SKM-1 treated with dmso at 0.1 percent for 144 hours (cell line): ENCODE measurements around the gene ARHGAP6.
"Not testable (repeated sequence)": the region's sequence is repeated elsewhere in the genome, so short reads cannot be mapped to it uniquely, and the experiment has no call there.

Experiments used
- DNase-seq: peaks from one replicate; lab custom pipeline; 2025; ENCODE audit not compliant: unreplicated experiment; lab: John Stamatoyannopoulos, UW

ARHGAP6 gene

GRCh38 chrX:11363069-11363594 is 302.6 kb downstream of the ARHGAP6 start:
- DNase-seq, result no peak

GRCh38 chrX:11361666-11362065 is 304.1 kb downstream of the ARHGAP6 start:
- not testable (repeated sequence) for DNase-seq

GRCh38 chrX:11355944-11356343 is 309.8 kb downstream of the ARHGAP6 start:
- DNase-seq, result not testable (repeated sequence)

DNA sequence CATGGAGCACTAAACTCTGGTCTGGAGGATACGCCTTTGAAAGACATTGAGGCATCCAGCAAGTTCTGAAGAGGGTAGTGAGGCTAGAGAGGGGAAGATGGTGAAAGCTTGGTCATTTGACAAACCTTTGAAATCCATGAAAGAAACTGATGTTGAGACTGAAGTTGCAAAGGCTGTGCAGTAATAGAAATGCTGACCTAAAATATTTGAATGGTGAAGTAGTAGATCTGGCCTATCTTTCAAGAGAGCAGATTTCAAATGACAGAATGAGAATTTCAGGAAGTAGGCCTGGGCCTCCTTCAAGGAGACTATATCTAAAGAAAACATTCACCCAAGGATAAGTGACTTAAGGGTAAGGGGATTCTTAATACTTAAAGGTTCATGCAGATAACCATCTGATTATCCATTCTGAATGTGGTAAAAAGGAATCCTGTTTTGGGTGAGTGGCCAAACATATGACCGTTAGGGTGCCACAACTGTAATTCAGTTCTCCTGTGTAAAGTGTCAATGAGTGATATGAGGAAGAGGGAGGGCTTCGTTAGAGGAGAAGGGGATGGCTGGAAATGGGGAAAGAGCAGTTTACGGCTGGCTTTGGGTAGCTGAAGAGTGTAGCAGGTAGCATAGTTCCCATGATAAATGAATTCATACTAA is 310.3 kb downstream of the ARHGAP6 start:
- no peak for DNase-seq

DNA sequence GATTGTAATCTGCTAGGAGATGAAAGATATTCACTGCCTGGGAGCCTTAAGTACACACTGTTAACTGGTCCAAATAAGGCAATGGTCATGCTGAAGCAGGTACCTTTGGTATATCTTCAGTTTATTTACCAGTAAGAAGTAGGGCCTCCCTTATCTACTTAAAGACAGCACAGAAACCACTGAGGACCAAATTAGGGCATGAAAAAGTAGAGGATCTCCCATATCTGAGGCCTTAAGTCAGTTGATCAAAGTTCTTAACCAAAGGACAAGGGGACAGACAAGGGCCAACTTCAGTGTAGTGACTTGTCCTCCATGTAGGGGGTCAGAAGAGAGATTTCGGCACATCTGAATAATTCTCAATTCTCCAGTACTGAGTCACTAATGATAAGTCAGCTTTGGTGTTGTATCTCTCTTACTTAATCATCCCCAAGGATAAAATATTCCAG is 313.4 kb downstream of the ARHGAP6 start:
- no peak for DNase-seq

DNA sequence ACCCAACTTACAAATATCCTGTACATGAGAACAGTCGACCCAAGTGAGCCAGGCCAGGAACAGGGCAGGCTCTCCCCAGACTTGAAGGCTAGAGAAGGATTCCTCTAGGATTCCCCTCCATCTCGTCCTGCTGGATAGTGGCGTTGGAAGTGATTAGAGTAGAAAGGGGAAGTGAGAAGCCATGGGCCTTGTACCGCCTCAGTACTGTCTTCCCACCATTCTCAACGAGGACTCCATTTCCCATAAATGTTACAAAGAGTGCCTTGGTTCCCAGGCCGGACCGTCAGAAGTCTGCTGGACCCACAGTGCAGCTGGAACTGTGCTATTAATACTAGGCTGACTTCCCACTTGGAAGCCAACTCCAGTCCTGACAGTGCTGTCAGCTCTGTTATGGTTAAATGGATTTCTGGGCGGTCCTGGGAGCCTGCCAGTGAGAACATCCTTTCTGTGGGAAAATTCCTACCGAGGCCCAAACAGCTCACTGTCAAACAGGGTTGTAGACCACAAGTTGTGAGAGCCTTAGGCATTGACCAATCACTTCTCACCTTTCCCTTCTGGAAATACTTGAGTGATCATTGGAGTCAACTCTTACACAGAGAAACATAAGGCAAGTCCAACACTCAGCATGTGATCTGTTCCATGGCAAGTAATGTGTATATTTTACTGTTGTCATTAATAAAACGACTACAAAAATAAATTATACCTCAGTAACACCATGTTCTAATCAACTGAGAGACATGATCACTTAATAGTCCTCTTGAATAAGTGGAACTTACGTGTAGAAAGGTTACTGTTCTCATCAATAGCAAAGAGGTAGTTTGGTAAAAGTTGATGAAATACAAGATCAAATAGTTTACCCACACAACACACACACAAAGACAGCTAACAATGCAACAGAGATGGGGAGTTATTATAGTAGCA is 314.1 kb downstream of the ARHGAP6 start:
- no peak for DNase-seq

- DNase-seq, result no peak
Measured at GRCh38 chrX:11349661-11350337, 315.9 kb downstream of the ARHGAP6 start.

- no peak for DNase-seq
Measured at GRCh38 chrX:11349020-11349419, 316.7 kb downstream of the ARHGAP6 start.

- DNase-seq, result no peak
Measured at GRCh38 chrX:11347300-11347699, 318.4 kb downstream of the ARHGAP6 start.

GRCh38 chrX:11346121-11346682 is 319.5 kb downstream of the ARHGAP6 start:
- no peak for DNase-seq

DNA sequence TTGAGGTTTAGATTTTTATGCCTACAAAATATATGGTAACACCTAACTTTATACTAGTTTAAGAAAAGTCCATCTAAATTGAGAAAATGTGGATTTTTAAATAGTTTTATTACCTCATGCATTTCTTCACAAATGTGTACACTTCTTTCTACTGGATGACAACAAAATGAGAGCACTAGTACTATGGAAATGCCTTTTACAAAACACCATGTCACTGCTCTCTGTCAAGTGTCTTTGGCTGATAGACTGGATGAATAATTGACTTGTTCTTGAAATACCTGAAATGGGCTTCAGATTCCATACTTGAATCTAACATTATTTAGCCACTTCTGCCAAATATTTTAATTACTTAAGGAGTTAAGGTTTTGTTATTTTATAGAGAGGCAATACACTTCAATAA is 323.0 kb downstream of the ARHGAP6 start:
- DNase-seq, result no peak

DNA sequence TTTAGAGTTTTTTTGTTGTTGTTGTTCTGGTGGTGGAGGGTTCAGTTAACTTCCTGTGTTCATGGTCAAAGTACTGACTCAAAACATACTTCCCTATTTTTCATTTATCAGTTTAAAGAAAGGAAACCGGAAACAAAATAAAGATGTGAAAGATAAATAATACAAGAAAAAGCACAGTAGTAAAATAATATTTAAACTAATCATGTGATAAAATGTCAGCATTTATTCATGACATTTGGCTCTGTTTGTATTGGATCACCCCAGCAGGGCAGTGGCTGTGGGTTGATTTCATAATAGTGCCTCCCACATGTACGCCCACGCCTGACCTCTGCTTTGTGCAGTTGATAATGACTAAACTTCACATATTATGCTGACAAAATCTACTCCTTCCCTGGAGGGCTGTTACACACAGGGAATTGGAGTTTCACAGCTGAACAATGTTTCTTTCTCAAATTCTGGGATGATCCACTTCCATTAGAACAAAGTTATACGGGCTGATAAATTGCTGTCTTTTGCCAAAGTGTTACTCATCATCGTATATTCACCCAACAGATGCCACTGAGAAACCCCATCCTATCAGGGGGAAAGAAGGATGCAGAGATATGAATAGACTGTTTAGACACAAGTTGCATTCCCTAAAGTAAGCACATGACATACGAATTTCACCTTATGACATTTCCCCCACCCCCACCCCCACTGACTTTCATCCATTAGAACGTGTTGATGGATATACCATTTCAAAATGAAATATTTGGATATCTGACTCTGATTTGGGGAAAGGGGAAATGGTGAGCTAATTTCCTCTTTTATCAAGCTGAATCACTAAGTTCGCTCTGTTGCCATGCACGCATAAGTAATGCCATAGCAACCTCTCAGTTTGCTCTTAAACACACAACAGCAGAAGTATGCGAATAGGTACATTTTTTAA is 324.2 kb downstream of the ARHGAP6 start:
- peak; percentile 54 for DNase-seq

DNA sequence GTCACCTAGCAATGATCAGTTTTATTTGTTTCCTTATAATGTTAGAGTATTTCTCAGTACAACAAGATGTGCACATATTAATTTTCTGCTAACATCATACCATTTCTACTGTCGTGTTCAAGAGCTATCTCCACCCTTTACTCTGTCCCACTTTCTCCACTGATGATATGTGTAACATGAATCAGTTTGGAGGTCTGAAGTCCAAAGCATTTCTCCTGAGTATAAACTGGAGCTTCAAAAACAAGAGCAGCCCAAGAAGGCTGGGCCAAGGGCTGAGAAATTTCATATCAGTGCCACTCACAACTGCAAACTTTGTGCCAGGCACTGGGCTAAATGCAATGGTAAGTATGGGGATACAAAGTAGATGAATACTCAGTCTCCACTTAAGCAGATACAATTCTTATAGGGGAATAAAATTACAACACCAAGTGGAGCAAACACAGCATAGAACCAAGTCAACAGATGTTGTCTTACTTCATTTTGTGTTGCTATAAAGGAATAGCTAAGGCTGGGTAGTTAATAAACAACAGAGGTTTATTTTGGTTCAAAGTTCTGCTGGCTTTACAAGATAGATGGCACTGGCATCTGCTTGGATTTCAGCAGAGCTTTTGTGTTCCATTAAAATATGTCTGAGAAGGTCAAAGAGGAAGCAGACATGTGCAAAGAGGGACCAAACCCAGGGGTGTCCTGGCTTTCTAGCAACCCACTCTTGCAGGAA is 328.3 kb downstream of the ARHGAP6 start:
- no peak for DNase-seq

DNA sequence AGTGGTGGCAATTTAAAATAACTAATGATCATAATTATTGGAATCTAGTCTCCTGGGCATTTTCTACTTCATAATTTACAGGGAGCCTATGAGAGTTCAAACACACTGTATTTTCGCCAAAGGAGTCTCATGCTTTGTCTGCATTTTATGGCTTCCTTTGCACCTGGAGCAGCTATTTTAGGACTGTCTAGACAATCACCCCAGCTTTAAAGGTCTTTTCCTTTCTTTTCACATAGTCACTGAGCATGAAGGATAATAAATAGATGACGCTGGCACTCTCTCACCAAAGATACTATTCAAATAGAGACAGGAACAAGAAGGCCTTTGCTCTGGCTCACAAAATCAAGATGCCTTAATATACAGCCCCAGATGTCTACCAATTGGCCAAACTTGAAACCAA is 329.5 kb downstream of the ARHGAP6 start:
- DNase-seq, result no peak

- DNase-seq, result no peak
Measured at GRCh38 chrX:11334165-11334564, 331.6 kb downstream of the ARHGAP6 start.

- no peak for DNase-seq
Measured at GRCh38 chrX:11331788-11332187, 333.9 kb downstream of the ARHGAP6 start.

DNA sequence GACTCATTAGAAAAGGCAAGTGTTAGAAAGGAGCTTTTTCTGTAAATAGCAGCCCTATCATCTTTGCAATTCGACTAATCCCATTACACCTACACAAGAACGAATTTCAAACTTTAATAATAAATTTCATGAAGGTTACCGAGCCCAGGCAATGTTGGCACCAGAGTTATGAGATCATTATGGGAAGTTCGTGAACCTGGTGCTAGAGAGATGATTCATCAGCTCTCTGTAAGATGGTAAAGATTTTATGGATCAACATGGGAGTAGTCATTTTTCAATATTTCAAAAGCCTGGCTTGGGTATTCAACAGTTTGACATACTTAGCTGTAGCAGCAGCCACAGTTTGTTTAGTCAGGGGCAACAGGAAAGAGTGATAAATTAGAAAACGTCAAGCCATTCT is 336.7 kb downstream of the ARHGAP6 start:
- DNase-seq, result no peak

DNA sequence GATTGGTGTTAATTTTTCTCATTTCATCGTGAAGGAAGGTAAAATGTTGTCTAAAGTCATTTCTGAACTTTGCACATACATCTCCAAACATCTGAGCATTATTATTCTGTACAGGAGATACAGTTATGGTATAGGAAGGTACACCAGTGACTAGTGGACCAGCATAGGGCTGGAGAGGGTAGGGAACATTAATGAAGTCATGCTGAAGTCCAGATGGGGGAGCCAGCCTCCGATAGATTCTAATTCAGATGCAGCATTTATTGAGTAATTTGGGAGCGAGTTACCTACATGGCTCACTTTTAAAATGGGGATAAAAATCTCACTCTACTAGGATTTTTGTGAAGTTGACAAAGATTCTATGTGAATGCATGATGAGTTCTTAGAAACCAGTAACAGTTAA is 337.6 kb downstream of the ARHGAP6 start:
- no peak for DNase-seq

GRCh38 chrX:11321986-11322385 is 343.7 kb downstream of the ARHGAP6 start:
- DNase-seq, result no peak
